Esophagus muscularis mucosa (tissue), 3 donors: ENCODE results near the gene KLHL26.

ENCODE experiments used
- POLR2A ChIP-seq: fragments of 450-650 bp; IDR thresholded peaks from one replicate; pipeline ENCODE4 v1.6.1; 2017; ENCODE audit warnings: antibody characterized with exemption, moderate library complexity, mild to moderate bottlenecking, low read depth
- POLR2AphosphoS5 ChIP-seq, 2 donors: sonication (generic); formaldehyde crosslinking; IDR thresholded peaks; one replicate each; pipeline ENCODE4 v1.6.1; 2017; ENCODE audit warnings: antibody characterized with exemption in 2 of 2
- TF ChIP-seq, protein P1 (sequence below), 3 experiments: fragments of 200-600 bp in 2 of 3; fragments of 450-650 bp in 1 of 3; sonication (generic) in 2 of 3; IDR thresholded peaks; one replicate each; pipeline ENCODE4 v1.5.1; 2017 to 2019; ENCODE audit warnings: antibody characterized with exemption in 3 of 3, mild to moderate bottlenecking in 2 of 3, moderate library complexity in 1 of 3

DNA sequence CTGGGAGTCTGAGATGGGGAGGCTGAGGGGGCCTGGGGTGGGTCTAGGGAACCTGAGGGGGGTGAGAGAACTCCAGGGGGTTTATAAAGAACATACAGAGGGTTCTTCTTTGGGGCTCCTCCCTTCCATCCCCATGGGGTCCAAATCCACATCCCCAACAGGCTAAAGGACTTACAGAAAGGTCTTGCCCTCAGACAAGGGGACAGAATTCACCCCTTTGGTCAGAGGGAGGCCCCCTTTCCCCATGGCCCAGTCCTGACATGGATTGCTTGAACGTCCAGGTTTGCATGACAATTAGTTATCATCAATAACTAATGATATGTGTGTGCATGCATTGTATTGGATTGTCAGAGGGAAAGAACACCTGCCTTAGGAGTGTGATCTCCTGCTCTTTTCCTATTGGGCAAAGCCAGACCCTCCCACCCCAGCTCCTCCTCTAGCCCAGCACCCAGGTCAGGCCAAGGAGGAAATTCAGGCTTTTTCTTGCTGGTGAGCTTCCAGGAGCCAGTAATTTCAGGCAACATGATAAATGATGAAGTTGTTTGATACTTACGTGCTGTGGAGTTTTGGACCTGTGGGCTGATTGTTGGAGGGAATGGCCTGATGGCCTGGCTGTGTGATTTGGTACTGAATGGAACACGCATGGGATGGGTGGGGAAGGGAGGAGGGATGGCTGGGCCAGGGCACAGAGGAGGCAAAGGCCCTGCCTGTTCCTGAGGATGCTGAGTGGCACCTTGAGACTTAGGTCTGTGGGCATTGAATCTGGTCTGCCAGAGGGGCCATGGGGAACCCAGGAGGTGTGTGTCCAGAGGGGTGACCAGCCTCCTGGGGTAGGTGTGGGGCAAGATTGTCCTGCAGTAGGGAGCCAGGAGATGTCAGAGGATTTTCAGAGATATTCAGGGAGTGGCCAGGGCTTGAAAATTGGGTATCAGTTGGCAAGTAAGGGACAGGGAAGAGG lies 1.1 kb downstream of the KLHL26 start:
- TF ChIP-seq POLR2A (no peak), POLR2AphosphoS5 (IDR thresholded peaks at IDR 0.05) (no peak)
- TF ChIP-seq, protein P1, sequence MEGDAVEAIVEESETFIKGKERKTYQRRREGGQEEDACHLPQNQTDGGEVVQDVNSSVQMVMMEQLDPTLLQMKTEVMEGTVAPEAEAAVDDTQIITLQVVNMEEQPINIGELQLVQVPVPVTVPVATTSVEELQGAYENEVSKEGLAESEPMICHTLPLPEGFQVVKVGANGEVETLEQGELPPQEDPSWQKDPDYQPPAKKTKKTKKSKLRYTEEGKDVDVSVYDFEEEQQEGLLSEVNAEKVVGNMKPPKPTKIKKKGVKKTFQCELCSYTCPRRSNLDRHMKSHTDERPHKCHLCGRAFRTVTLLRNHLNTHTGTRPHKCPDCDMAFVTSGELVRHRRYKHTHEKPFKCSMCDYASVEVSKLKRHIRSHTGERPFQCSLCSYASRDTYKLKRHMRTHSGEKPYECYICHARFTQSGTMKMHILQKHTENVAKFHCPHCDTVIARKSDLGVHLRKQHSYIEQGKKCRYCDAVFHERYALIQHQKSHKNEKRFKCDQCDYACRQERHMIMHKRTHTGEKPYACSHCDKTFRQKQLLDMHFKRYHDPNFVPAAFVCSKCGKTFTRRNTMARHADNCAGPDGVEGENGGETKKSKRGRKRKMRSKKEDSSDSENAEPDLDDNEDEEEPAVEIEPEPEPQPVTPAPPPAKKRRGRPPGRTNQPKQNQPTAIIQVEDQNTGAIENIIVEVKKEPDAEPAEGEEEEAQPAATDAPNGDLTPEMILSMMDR (IDR thresholded peaks at IDR 0.05) = no peak
